ENCODE results near the gene KRTAP12-1.
"Not testable (repeated sequence)": the region's sequence is repeated elsewhere in the genome, so short reads cannot be mapped to it uniquely, and the experiment has no call there.

The KRTAP12-1 gene

GRCh38 chr21:44643741-44644310, 38.1 kb downstream of the KRTAP12-1 start:
- H3K9me3 ChIP-seq (ENCODE audit: severe bottlenecking), result peaks cover 30% of the 10 kb centered on the region
- 0 out of 2 replicates have a peak overlapping the region, but pooled peaks have one; percentile 9 for H3K4me3 ChIP-seq (ENCODE audit: low read depth, low read length)
- peak overlapping the region; percentile 46 for H3K27ac ChIP-seq
- no peak for TF ChIP-seq CTCF (IDR thresholded peaks at IDR 0.05; ENCODE audit: low read depth, low read length)
- H3K36me3 ChIP-seq, result no peaks in the 10 kb centered on the region
- H3K27me3 ChIP-seq (ENCODE audit: insufficient read depth, low read depth, severe bottlenecking), result no peaks in the 10 kb centered on the region
- DNase-seq, result peak; percentile 58

GRCh38 chr21:44640761-44641160, 41.2 kb downstream of the KRTAP12-1 start:
- Histone ChIP-seq H3K27ac (no peak overlapping the region), H3K9me3 (ENCODE audit: severe bottlenecking) (peaks cover 30% of the 10 kb centered on the region), H3K27me3 (ENCODE audit: insufficient read depth, low read depth, severe bottlenecking) (no peaks in the 10 kb centered on the region), H3K4me3 (ENCODE audit: low read depth, low read length) (no peak overlapping the region), H3K36me3 (no peaks in the 10 kb centered on the region)
- DNase-seq, result no peak
- no peak for TF ChIP-seq CTCF (IDR thresholded peaks at IDR 0.05; ENCODE audit: low read depth, low read length)

DNA sequence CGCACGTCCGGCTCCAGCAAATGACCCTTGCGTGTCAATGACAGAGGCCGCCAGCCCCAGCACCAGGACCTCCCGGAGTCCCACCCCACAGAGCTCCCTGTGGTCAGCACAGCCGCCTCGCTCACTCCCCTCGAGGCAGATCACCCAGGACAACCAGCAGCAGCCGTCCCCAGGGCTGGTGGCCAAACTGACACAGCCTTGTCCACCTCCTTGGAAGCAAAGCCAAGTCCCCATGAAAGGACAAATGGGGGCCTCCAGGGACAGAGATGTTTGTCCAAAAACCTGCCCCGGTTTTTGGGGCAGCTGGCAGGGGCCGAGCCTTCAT, 42.7 kb downstream of the KRTAP12-1 start:
- H3K27me3 ChIP-seq (ENCODE audit: insufficient read depth, low read depth, severe bottlenecking), result no peaks in the 10 kb centered on the region

GRCh38 chr21:44638506-44639330, 43.2 kb downstream of the KRTAP12-1 start:
- not testable (repeated sequence) for H3K27me3 ChIP-seq (ENCODE audit: insufficient read depth, low read depth, severe bottlenecking); DNase-seq; H3K36me3 ChIP-seq

More for the DNA sequence above, 42.7 kb downstream of the KRTAP12-1 start:
- Histone ChIP-seq H3K27ac (no peak overlapping the region), H3K4me3 (ENCODE audit: low read depth, low read length) (no peak overlapping the region), H3K36me3 (no peaks in the 10 kb centered on the region), H3K9me3 (ENCODE audit: severe bottlenecking) (peaks cover 18% of the 10 kb centered on the region)
- no peak for TF ChIP-seq CTCF (IDR thresholded peaks at IDR 0.05; ENCODE audit: low read depth, low read length)
- no peak for DNase-seq

GRCh38 chr21:44637851-44638348, 44.1 kb downstream of the KRTAP12-1 start:
- H3K36me3 ChIP-seq; DNase-seq; H3K27me3 ChIP-seq (ENCODE audit: insufficient read depth, low read depth, severe bottlenecking): not testable (repeated sequence)

More at GRCh38 chr21:44638506-44639330, 43.2 kb downstream of the KRTAP12-1 start:
- not testable (repeated sequence) for H3K4me3 ChIP-seq (ENCODE audit: low read depth, low read length); H3K27ac ChIP-seq
- H3K9me3 ChIP-seq (ENCODE audit: severe bottlenecking), result peaks cover 16% of the 10 kb centered on the region

GRCh38 chr21:44637018-44637850, 44.7 kb downstream of the KRTAP12-1 start, which contains the start of gene KRTAP10-10:
Gene KRTAP10-10, plus strand, starts transcription at chr21:44637356. Its CDS starts 62 bp downstream, at chr21:44637418.
- Histone ChIP-seq H3K27me3 (ENCODE audit: insufficient read depth, low read depth, severe bottlenecking) (no peaks in the 10 kb centered on the region), H3K4me3 (ENCODE audit: low read depth, low read length) (no peak within 1 kb of the TSS), H3K36me3 (no peaks in the 10 kb centered on the region), H3K27ac (no peak within 1 kb of the TSS), H3K9me3 (ENCODE audit: severe bottlenecking) (peaks cover 21% of the 10 kb centered on the region)
- DNase-seq, result peak; percentile 45
- TF ChIP-seq CTCF (IDR thresholded peaks at IDR 0.05; ENCODE audit: low read depth, low read length), result no peak

More at GRCh38 chr21:44637851-44638348, 44.1 kb downstream of the KRTAP12-1 start:
- not testable (repeated sequence) for H3K27ac ChIP-seq; H3K4me3 ChIP-seq (ENCODE audit: low read depth, low read length)
- H3K9me3 ChIP-seq (ENCODE audit: severe bottlenecking), result peaks cover 16% of the 10 kb centered on the region
